Activated CD8-positive, alpha-beta memory T cell treated with anti-CD3 and anti-CD28 coated beads, Interleukin-2, amount 50 U/mL, for 1 hour (primary cell): ENCODE results near the gene ALDH1L1.

ENCODE experiments used
- DNase-seq: peaks from one replicate; pipeline ENCODE4 v3.0.0-alpha.2; 2020; ENCODE audit errors: extremely low read depth

ALDH1L1 gene

DNA sequence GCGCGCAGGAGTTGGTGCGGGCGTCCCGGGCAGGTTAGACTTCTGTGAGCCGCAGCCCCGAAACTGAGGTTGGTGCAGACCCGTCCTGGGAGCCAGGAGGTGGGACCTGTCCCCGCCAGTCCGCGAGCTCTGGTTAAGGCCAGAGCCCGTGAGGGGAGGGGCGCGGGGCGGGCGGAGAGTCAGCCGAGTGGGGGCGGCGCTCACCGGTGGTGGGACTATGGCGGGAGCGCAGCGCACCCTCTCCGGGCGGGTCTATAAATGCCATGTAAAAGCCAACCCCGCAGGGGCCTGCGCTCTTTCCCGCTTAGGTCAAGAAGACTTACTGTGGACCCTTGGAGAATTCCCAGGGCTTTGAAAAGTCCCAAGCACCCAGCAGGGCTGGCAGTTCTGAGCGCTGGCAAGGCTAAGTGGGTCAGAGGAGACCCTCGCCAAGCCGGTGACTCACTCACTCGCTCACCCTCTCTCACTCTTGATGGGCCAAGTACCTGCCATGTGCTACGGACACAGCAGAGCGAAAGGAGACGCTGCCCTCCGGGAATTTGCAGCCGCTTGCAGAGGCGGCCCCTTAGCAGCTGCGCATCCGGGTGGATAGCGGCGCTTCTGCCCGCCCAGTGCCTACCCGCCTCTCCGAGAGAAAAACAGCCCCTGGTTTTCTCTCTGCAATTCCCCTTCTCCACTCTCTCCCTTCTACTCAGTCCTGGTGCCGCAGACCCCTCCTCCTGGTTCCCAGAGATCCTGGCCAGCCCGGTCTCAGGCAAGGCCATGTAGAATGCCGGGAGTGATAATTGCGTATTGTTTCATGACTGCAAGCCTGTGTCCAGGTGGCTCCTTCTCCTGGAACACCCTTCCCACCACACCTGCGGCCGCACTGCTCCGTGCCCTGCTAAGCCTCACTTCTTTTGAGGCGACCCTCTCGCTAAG lies at the start of gene ALDH1L1:
TSS of gene ALDH1L1 (minus strand) at position 110 of the 921 bp plus-strand sequence. CDS start 19,607 bp downstream, outside the sequence.
- DNase-seq = no peak

DNA sequence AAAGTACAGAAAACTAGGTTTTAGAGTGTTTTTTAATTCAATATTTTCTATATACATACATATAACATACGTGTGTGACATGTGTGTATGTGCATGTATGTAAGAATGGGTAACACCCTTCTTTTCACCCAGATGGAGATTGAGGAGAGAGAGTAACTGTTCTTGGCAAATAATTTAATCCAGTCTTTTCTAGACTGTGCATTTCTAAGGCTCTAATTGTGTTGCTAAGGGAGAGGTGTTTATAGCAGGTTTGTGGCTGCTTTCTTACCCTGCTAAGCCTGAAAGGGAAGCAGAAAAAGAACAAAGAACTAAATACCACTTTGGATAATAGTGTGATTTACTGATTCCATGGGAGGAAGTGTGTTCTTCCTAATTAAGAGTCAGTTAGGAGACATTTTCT lies 46.0 kb upstream of the ALDH1L1 start:
- no peak for DNase-seq

DNA sequence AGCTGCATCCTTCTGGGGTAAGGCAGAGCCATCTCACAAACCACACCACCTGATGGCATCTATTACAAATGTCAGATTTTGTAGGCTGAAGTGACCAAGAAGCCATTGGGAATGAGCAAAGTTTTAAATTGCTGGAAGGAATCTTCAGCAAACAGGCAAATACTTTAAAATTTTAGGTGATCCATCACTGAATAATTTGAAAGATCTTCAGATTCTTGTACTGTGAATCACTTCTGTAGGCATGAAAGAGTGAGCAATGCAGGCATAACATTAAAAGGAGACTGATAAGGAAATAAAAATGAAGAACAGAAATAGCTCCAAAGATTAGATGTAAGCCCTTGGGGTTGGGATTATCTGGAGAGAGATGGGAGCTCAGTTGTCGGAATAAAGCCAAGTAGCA lies 36.0 kb upstream of the ALDH1L1 start:
- no peak for DNase-seq

DNA sequence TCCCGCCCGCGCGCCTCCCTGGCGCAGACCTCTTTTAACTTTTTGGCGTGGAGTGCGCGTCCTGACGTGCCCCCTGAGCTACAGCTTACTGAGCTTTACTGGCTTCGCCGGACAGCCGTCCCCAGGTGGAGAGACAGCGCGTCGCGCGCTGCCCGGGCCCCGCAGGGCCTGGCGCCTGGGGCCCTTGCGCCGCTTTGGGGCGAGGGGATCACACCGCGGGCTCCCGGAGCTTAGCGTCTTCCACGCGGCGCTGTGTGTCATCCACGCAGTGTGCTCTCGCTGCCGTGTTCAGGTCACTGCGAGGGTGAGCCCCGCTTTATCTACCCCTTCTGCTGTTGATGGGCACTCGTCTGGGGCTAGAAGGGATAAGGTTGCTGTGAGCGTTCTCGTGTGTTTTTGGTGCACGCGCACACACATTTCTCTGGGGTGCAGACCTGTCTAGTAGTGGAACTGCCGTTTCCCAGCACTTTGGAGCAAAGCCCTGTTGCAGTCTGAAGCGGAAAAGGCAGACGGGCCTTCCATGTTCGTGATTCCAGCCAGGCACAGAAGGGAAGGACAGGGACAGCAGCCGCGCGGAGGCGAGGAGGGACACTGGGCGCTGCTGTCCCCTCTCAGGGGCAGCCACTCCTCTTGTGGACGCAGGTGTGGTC lies 33.1 kb upstream of the ALDH1L1 start:
- no peak for DNase-seq

DNA sequence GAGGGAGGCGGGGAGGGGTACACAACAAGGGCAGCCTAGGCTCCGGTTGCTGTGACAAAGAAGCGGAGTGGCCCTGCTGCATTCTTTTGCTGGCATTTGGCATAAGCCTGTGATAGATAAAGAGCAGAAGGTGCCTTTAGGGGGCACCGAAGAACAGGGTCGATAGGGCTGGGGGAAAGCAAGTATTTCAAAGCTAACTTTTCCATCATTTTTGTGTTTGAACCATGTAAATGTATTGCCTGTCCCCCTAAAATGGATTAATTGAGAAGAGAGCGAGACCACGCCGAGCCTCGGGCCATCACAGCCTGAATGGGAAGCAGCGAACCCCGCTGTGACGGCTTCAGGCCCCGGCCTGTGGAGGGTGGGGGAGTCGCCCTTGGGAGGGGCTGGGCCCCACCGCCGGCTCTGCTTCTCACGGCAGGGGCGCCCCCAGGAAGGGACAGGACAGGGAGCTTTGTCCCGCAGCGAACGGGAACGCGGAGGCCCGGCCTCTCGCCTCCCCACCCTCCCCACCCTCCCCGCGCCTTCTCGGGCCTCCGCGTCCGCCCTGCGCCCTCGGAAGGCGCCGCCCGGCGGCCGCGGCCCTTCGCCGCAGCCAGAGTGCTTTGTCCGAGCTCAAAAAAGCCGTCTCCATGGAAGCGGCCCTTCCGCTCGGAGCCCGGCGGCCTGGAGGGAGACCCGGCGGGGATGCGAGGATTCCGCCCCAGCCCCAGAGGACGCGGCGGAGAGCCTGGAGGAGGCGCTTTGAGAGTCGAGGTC lies 32.4 kb upstream of the ALDH1L1 start:
- DNase-seq = no peak

DNA sequence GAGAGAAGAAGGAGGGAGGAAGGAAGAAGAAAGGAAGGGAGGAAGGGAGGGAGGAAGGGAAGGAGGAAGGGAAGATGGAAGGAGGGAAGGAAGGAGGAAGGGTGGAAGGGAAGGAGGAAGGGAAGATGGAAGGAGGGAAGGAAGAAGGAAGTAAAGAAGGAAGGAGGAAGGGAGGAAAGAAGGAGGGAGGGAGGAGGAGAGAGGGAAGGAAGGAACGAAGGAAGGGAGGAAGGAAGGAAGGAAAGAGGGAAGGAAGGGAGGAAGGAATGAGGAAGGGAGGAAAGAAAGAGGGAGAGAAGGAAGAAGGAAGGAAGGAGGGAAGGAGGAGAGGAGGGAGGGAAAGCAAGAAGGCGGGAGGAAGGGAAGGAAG lies 31.8 kb upstream of the ALDH1L1 start:
- no peak for DNase-seq

DNA sequence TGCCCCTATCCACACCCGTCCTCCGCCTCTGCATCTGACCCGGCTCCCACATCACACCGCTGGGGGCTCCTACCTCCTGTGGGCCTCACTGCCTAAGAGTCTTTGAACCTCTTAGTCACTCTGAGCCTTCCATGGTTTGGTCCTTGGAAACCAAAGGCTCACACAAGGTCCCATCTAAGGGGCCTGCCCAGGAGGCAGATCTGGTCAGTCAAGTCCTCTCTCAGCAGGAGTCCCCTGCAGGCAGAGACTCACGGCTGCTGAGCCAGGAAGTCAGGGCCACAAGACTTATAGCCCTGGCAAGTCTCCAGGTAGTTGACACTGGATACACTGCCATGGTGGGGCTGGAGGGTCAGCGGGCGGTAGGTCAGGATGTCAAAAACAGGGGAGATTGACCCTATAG lies 31.2 kb upstream of the ALDH1L1 start:
- DNase-seq = no peak

DNA sequence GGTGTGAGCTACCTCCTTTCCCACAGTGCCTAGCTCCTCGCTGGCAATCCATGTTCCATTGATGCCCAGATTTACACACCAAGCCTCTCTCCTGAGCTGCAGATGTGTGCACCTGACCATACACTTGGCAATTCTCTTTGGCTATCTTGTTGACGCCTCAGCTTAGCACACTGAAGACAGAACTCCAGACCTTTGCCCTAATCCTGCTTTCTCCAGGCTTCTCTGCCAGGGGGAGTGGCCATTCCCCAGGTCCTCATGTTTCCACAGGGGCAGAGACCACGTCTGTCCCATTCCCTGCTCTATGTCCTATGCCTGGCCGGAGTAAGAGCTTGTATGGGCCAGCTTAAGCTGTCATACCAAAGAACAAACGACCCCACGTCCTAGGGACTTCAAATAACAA lies 30.2 kb upstream of the ALDH1L1 start:
- DNase-seq = no peak

DNA sequence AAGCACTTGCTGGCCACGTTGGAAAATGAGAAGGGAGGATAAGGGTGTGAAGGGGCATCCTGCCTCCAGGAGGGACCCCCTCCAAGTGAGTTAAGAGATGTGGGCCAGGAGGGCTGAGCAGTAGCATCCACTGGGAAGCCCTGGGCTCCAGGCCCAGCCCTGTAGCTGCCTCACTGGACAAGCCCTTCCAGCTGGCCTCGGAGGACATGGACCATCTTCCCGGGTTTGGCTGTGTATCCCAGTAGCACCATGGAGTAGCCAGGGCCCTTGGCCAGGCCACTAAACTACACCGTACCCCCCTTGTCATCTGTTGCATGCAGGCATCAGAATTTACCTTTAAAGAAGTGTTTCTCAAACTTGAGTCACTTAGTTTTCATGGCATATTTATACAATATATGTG lies 29.4 kb upstream of the ALDH1L1 start:
- DNase-seq = no peak

DNA sequence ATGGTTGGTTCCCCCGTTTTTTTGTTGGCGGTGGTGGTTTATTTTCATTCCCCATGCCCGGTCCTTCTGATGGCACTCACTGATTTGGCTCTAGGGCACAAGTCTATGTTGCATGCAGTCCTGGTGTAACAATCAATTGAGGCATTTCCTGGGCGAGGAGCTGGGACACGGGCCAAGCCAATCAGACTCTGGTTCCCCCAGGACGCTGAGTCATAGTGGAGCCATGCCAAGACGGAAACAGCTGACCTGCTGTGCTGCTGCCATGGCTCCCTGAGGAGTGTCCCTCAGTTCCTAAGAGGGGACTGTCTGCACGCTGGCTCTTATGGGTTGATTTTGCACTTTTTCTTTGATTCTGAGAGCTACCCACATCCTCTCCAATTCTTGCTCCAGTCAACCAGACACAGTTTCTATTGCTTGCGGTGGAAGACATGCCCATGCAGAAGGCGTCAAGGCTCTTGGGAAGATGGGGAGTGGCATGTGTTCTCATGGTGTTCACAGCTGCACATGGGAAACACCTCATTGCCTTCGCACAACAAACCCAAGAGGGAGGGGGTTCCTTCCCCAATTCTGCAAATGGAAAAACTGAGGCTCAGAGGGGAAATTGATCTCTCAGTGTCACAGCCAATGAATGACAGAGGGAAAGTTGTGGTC lies 28.3 kb upstream of the ALDH1L1 start:
- DNase-seq = no peak

DNA sequence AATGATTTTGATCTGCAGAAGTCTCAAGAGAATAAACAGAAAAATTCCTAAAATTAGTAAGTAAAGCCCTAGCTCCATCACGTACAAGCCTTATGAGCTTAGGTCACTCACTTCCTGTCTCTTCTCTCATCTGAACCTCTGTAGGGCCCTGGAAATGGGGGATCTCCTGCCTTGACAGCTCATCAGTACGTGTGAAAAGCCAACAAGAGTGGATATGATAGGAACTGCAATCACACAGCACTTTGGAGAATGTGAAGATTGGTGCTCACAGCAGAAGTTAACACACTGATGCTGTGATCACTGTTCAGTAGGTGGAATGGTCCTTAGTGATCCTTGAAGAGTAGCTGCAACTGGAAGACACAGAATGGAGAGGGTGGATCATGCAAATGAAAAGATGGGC lies 27.8 kb upstream of the ALDH1L1 start:
- no peak for DNase-seq

DNA sequence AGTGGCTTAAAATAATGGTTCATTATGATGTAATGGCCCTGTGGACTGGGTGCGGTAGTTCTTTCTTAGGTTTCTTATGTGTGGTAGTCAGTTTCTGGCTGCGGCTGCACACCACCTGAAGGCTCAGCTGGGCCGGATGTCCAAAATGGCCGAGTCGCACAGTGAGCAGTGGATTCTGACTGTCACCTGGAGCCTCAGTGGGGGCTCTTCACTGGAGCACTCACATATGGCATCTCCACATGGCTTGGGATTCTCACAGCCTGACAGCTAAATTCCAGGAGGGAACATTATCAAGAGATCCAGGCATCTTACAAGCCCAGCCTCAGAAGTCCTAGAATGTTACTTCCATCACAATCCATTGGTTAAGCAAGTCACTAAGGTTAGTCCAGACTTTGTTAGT lies 26.8 kb upstream of the ALDH1L1 start:
- DNase-seq = no peak

DNA sequence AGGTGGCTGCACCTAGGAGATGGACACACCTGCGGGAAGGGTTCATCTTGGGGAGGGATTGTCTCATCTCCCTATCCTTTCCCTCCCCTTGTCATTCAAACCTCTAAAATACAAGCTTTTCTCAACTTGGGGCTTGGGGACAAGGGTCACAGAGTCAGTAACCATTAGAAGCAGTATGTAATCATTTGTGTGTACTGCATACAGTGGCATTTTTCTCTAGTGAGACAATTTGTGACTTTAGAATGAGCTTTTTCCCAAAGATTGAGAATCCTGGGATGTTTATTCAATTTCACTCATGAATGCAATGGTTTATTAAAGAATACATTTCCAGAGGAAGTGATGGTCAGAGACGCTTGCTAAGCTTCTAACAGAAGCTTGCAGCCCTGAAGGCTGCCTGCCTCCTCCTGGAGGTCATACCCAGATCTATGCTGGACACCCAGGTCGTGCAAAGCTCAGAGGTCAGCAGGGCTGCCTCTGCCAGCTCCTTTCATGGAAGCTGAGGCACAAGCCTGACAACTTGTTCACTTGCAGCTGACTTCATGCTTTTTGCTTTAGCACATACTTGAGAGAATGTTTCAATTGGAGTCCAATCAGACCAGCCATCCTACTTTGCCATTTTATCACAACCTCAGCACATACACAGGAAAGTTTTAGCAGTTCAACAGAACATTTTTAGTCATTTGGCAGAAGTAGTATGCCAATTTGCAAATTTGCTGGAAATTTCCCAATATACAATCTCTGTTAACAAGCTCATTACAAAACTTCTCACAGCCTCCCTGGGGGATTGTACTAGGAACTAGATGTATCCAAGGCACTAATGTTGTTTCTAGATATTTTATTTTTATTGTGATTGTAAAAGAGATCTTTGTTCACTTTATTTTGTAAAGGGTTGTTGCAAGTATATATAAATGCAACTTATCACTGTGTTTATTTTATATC lies 25.6 kb upstream of the ALDH1L1 start:
- DNase-seq = no peak

DNA sequence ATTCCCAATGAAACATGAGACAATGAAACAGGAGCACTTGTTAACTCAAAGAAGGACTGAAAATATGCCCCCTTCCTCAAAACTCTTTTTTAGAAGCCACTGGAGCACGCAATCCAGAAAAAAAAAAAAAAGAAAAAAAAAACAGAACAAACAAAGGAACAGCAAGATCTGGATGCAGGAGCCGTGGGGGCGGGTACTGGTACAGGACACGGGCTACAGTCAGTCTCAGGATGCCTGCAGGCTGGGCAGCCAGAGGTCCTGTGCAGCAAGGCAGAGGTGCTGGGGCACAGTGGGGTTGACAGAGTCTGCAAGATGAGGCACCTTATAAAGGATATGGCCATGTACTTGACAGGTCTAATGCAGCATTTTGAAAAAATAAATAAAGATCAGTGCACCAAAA lies 22.3 kb upstream of the ALDH1L1 start:
- no peak for DNase-seq

DNA sequence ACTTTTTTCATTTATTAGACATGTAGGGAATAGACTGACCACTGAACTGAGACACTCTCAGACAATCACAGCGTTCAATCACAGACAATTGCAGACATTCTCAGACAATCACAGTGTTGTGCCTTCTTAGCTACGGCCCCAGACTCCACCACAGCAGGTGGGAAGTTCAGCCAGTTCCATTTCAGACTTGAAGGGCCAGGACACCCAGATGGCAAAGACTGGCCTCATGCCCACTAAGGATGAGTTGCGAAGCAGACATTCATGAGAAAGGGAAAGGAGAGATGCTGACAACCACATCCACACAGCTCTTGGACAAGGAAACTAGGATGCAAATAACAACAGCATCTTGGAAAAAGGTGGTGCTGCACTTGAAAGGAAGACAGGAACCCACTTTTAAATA lies 21.9 kb upstream of the ALDH1L1 start:
- no peak for DNase-seq

DNA sequence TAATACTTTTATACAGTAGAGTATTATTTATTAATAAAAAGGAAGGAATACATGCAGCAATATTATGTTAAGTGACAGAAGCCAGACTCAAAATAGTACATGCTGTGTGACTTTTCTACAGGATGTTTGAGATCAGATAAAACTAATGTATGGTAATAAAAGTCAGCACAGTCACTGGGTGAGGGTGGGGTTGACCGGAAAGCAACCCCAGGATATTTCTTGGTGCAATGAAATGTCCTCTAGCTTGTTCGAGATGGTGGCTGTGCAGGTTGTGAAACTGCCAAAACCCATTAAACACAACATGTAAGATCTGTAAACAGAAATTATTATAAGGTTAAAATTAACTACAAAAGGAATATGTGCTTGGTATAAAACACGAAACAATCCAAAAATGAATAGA lies 20.8 kb upstream of the ALDH1L1 start:
- no peak for DNase-seq

DNA sequence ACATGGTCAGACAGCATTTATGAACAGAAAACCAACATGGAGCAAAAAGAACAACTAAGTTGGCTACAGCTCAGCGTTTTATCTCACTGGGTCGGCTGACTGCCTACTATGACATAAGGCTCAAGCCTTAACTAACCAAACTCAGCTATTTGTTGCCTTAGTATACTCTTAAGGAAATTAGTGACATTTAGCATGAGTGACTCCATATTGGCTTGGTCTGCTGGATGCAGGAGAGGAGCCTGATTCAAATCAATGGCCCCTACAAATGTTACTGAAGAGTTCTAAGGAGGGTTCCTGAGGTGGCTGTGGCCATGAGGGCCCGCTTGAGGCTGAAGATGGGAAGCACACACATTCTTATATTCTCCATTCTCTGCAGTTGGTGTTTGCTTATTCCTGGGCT lies 20.1 kb upstream of the ALDH1L1 start:
- no peak for DNase-seq

DNA sequence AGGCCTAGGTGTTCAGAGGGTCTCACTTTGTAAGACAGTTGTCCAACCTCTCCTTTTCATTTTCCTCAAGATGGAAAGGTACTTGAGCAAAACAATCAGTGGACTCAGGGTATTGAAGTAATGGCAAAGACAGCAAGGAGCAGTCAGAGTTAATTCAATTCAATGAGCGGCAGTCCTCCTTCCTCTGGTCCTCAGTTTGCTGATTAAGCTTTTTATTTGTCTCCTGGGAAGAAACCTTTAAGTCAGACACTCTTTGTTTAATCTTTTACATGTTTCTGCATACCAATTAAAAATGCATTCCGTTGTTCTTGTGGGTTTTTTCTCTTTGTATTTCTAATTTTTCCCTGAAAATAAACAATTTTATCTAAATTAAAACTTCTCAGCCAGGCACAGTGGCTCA lies 18.9 kb upstream of the ALDH1L1 start:
- DNase-seq = no peak

DNA sequence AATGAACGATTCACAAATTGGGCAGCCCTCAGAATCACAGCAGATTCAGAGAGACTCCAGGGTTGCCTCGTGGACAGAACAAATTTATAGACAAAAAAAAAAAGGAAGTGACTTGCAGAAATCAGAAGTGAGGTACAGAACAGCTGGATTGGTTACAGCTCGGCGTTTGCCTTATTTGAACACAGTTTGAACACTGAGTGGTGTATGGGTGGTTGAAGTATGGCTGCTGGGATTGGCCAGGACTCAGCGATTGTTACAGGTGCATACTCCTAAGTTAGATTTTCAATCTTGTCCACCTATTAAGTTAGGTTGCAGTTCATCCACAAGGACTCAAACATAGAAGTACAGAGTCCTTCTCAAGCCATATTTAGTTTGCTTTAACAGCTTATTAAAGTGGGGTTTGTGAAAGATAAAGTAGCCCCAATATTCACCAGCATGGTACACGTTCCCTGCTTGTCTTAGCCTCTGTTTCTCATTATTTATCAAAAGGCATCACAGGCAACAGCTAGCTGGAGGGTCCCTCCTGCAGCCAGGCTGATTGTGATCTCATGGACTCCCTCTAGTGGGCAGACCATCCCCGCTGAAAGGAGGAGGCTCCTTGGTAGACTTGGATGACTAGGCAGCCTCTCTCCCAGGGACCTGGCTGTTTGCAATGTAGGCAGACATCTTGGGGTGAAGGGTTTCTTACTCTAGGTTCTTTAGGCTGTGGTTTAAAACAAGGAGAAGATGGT lies 17.6 kb upstream of the ALDH1L1 start:
- DNase-seq = no peak

DNA sequence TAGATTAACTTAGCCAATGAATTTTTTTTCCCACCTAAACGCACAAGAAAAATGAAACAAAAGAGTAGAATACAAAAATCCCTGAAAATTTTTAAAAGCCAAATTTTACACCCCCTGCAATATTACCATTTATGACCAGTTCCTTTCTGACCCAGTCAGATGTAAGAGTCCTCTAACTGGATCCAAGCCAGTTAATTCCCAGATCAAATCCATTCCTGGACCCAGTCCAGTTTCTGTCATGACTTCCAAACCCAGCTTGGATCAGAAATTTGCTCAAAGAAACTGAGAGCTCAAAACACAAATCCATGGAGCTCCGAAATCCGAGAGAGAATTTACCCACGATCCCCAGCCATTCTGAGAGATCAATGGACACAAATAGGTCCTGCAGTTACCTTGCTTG lies 17.0 kb upstream of the ALDH1L1 start:
- no peak for DNase-seq
